SK-N-SH (cell line): ENCODE data around the gene SPRYD3. TPM values are rescaled to one million over a fixed set of nuclear protein-coding genes. Genes with fewer than 3 reads are reported as not detected.

Experiments
- CTCF ChIA-PET: fragments of 300-600, 350-600 bp; formaldehyde crosslinking; extraction: SDS; loops from one replicate; lab custom pipeline; 2021; lab: Yijun Ruan, JAX
- POLR2A ChIA-PET: fragments of 350-600 bp; sonication (Branson Sonifier 250); formaldehyde crosslinking; extraction: SDS; loops from one replicate; lab custom pipeline; 2020; ENCODE audit warnings: antibody characterized with exemption, inconsistent platforms; lab: Yijun Ruan, JAX
- DNase-seq: peaks from one replicate; pipeline ENCODE4 v3.0.0; 2012
- H2AFZ ChIP-seq: fragments of 200-600 bp; sonication (generic); 2 replicates; pipeline ENCODE4 v1.8.1; 2016; ENCODE audit warnings: antibody characterized with exemption, mild to moderate bottlenecking, low read depth
- H3F3A ChIP-seq: fragments of 200-600 bp; sonication (generic); replicated peaks from 2 replicates; pipeline ENCODE3; 2016; ENCODE audit warnings: antibody characterized with exemption, mild to moderate bottlenecking; ENCODE audit not compliant: insufficient read depth
- H3K27ac ChIP-seq, 2 experiments: fragments of 200-500 bp in 1 of 2; fragments of 200-600 bp in 1 of 2; sonication (Bioruptor generic) in 1 of 2; sonication (generic), shearing (Covaris generic) in 1 of 2; 2 replicates each; pipeline versions ENCODE4 v1.5.1 to v1.6.1; 2014 to 2016; ENCODE audit warnings: low read depth in 2 of 2, inconsistent platforms in 1 of 2, low read length in 1 of 2, mild to moderate bottlenecking in 1 of 2, mixed read lengths in 1 of 2
- H3K27me3 ChIP-seq: fragments of 200-600 bp; sonication (generic), shearing (Covaris generic); 2 replicates; pipeline ENCODE4 v1.6.1; 2016; ENCODE audit warnings: mixed run types; ENCODE audit not compliant: insufficient read depth
- H3K36me3 ChIP-seq, 2 experiments: fragments of 200-500 bp in 1 of 2; fragments of 200-600 bp in 1 of 2; sonication (Bioruptor generic) in 1 of 2; sonication (generic) in 1 of 2; replicated peaks in 1 of 2; 2 replicates each; pipeline versions ENCODE3 to v1.5.1; 2014 to 2016; ENCODE audit warnings: low read length in 1 of 2, mild to moderate bottlenecking in 1 of 2; ENCODE audit not compliant: insufficient read depth in 2 of 2, control insufficient read depth in 1 of 2
- H3K4me1 ChIP-seq, 2 experiments: fragments of 200-500 bp in 1 of 2; fragments of 200-600 bp in 1 of 2; sonication (Bioruptor generic) in 1 of 2; sonication (generic), shearing (Covaris generic) in 1 of 2; 2 replicates each; pipeline versions ENCODE4 v1.5.1 to v1.6.1; 2014 to 2016; ENCODE audit warnings: low read depth in 1 of 2, low read length in 1 of 2, mixed run types in 1 of 2; ENCODE audit not compliant: insufficient read depth in 2 of 2, control insufficient read depth in 1 of 2
- H3K4me2 ChIP-seq: fragments of 200-600 bp; sonication (generic), shearing (Covaris generic); 2 replicates; pipeline ENCODE4 v1.6.1; 2017; ENCODE audit warnings: mixed run types
- H3K4me3 ChIP-seq, 2 experiments: fragments of 200-500 bp in 1 of 2; fragments of 200-600 bp in 1 of 2; sonication (Bioruptor generic) in 1 of 2; sonication (generic), shearing (Covaris generic) in 1 of 2; 2 replicates each; pipeline versions ENCODE4 v1.5.1 to v1.8.1; 2014 to 2016; ENCODE audit warnings: low read depth in 2 of 2, inconsistent platforms in 1 of 2, low read length in 1 of 2, mild to moderate bottlenecking in 1 of 2, mixed read lengths in 1 of 2, moderate library complexity in 1 of 2
- H3K79me2 ChIP-seq: fragments of 200-600 bp; sonication (generic); 2 replicates; pipeline ENCODE4 v1.8.1; 2017; ENCODE audit warnings: mild to moderate bottlenecking; ENCODE audit not compliant: insufficient read depth
- H3K9ac ChIP-seq: fragments of 200-600 bp; sonication (generic); 2 replicates; pipeline ENCODE4 v1.6.1; 2017; ENCODE audit warnings: mixed run types
- H3K9me2 ChIP-seq: fragments of 200-600 bp; sonication (generic); 2 replicates; pipeline ENCODE4 v1.6.1; 2017; ENCODE audit warnings: mixed run types
- H3K9me3 ChIP-seq: fragments of 200-600 bp; sonication (generic); 2 replicates; pipeline ENCODE4 v1.6.1; 2017; ENCODE audit warnings: mixed run types, mild to moderate bottlenecking, moderate library complexity
- H4K20me1 ChIP-seq: fragments of 200-600 bp; sonication (generic); 2 replicates; pipeline ENCODE4 v1.6.1; 2017; ENCODE audit warnings: mild to moderate bottlenecking, mixed run types; ENCODE audit not compliant: insufficient read depth
- CHD2 ChIP-seq: fragments of 150-350 bp; IDR thresholded peaks from 2 replicates; pipeline ENCODE4 v1.6.1; 2018; ENCODE audit warnings: low read length; ENCODE audit not compliant: partially characterized antibody
- ELF1 ChIP-seq: IDR thresholded peaks from 2 replicates; pipeline ENCODE4 v1.4.0; 2012
- EP300 ChIP-seq, 2 experiments: IDR thresholded peaks; 2 replicates each; pipeline versions ENCODE4 v1.4.0 to v1.6.1; 2012; ENCODE audit warnings: borderline replicate concordance in 1 of 2, low read depth in 1 of 2, low read length in 1 of 2
- FOSL2 ChIP-seq: IDR thresholded peaks from 2 replicates; pipeline ENCODE4 v1.4.0; 2012; ENCODE audit warnings: low read depth, mild to moderate bottlenecking, moderate library complexity, borderline replicate concordance
- FOXJ3 ChIP-seq: sonication (generic); formaldehyde crosslinking; IDR thresholded peaks from 2 replicates; pipeline ENCODE4 v1.5.1; 2020; ENCODE audit warnings: mild to moderate bottlenecking, missing genetic modification reagents
- FOXM1 ChIP-seq: IDR thresholded peaks from 2 replicates; pipeline ENCODE4 v1.4.0; 2012; ENCODE audit warnings: low read depth, mild to moderate bottlenecking
- GABPA ChIP-seq: IDR thresholded peaks from 2 replicates; pipeline ENCODE4 v1.4.0; 2012; ENCODE audit warnings: low read depth, mild to moderate bottlenecking
- GATA2 ChIP-seq: sonication (generic); formaldehyde crosslinking; IDR thresholded peaks from 2 replicates; pipeline ENCODE4 v1.5.0; 2020; ENCODE audit warnings: mild to moderate bottlenecking, missing genetic modification reagents
- JUND ChIP-seq: IDR thresholded peaks from 2 replicates; pipeline ENCODE4 v1.4.0; 2012
- MEF2A ChIP-seq: IDR thresholded peaks from 2 replicates; pipeline ENCODE4 v1.4.0; 2012; ENCODE audit warnings: low read depth, borderline replicate concordance
- MXI1 ChIP-seq: IDR thresholded peaks from 2 replicates; pipeline ENCODE4 v1.6.1; 2012; ENCODE audit warnings: mild to moderate bottlenecking, low read depth, low read length, improper control_type of control experiment
- NFIC ChIP-seq: IDR thresholded peaks from 2 replicates; pipeline ENCODE4 v1.4.0; 2012; ENCODE audit warnings: borderline replicate concordance
- NRF1 ChIP-seq: IDR thresholded peaks from 2 replicates; pipeline ENCODE4 v1.6.1; 2012; ENCODE audit warnings: low read depth, mild to moderate bottlenecking, low read length
- POLR2AphosphoS5 ChIP-seq: IDR thresholded peaks from 2 replicates; pipeline ENCODE4 v1.6.1; 2012; ENCODE audit warnings: low read depth, low read length
- RAD21 ChIP-seq: IDR thresholded peaks from 2 replicates; pipeline ENCODE4 v1.6.1; 2012; ENCODE audit warnings: mild to moderate bottlenecking, low read length
- RFX5 ChIP-seq: IDR thresholded peaks from 2 replicates; pipeline ENCODE4 v1.6.1; 2012; ENCODE audit warnings: mild to moderate bottlenecking, improper control_type of control experiment, low read length
- SMC3 ChIP-seq: IDR thresholded peaks from 2 replicates; pipeline ENCODE4 v1.6.1; 2012; ENCODE audit warnings: low read depth, low read length, improper control_type of control experiment
- TAF1 ChIP-seq: IDR thresholded peaks from 2 replicates; pipeline ENCODE4 v1.6.1; 2012; ENCODE audit warnings: low read depth, mild to moderate bottlenecking, low read length, moderate library complexity, borderline replicate concordance
- TCF12 ChIP-seq: IDR thresholded peaks from 2 replicates; pipeline ENCODE4 v1.4.0; 2012
- YY1 ChIP-seq: IDR thresholded peaks from 2 replicates; pipeline ENCODE4 v1.4.0; 2012; ENCODE audit warnings: low read depth, mild to moderate bottlenecking
- ZBTB33 ChIP-seq: IDR thresholded peaks from 2 replicates; pipeline ENCODE4 v1.4.0; 2012; ENCODE audit warnings: low read depth, borderline replicate concordance
- WGBS: methylation state at CpG from one replicate; pipeline ENCODE4 v1.1.6; 2017; ENCODE audit warnings: low lambda C conversion rate; 5-methylcytosine and 5-hydroxymethylcytosine counted together
- polyA plus RNA-seq, 3 experiments: library from polyadenylated mRNA; depleted of rRNA; stranded (reverse); fragments of >200 nt; gene quantifications; 2 replicates each; pipeline ENCODE4 v1.2.3, GENCODE V29; 2012
- TF ChIP-seq, protein P1 (sequence below): IDR thresholded peaks from 2 replicates; pipeline ENCODE4 v1.6.1; 2012; ENCODE audit warnings: mild to moderate bottlenecking, low read depth, low read length, moderate library complexity
- TF ChIP-seq, protein P2 (sequence below): fragments of 200-600 bp; sonication (generic); IDR thresholded peaks from 2 replicates; pipeline ENCODE4 v1.6.1; 2017; ENCODE audit warnings: antibody characterized with exemption, mild to moderate bottlenecking, moderate library complexity

Gene SPRYD3
- polyA plus RNA-seq, 1 of the 3 experiments (the other 2 are of a cell fraction): 20.3 TPM

GRCh38 chr12:53056901-53057300 is 22.3 kb downstream of the SPRYD3 start:
- Histone ChIP-seq H2AFZ (no peak overlapping the region), H3K27ac (no peak overlapping the region), H3K4me3 (no peak overlapping the region), H3K79me2 (no peaks in the 10 kb centered on the region), H3K36me3 (peaks cover 28 to 35% of the 10 kb centered on the region in 2 experiments), H4K20me1 (no peaks in the 10 kb centered on the region), H3K27me3 (no peaks in the 10 kb centered on the region), H3F3A (peaks cover 23% of the 10 kb centered on the region), H3K9me3 (no peaks in the 10 kb centered on the region), H3K4me2 (no peak overlapping the region), H3K9me2 (no peaks in the 10 kb centered on the region), H3K4me1 (peaks cover 10 to 35% of the 10 kb centered on the region in 2 experiments; a peak in 3 of 4 replicates), H3K9ac (no peak overlapping the region)
- DNase-seq: no peak
- TF ChIP-seq SMC3 (no peak), MXI1 (no peak), ELF1 (no peak), GATA2 (CRISPR knock-in tag) (no peak), GABPA (no peak)
- TF ChIP-seq, protein P1, sequence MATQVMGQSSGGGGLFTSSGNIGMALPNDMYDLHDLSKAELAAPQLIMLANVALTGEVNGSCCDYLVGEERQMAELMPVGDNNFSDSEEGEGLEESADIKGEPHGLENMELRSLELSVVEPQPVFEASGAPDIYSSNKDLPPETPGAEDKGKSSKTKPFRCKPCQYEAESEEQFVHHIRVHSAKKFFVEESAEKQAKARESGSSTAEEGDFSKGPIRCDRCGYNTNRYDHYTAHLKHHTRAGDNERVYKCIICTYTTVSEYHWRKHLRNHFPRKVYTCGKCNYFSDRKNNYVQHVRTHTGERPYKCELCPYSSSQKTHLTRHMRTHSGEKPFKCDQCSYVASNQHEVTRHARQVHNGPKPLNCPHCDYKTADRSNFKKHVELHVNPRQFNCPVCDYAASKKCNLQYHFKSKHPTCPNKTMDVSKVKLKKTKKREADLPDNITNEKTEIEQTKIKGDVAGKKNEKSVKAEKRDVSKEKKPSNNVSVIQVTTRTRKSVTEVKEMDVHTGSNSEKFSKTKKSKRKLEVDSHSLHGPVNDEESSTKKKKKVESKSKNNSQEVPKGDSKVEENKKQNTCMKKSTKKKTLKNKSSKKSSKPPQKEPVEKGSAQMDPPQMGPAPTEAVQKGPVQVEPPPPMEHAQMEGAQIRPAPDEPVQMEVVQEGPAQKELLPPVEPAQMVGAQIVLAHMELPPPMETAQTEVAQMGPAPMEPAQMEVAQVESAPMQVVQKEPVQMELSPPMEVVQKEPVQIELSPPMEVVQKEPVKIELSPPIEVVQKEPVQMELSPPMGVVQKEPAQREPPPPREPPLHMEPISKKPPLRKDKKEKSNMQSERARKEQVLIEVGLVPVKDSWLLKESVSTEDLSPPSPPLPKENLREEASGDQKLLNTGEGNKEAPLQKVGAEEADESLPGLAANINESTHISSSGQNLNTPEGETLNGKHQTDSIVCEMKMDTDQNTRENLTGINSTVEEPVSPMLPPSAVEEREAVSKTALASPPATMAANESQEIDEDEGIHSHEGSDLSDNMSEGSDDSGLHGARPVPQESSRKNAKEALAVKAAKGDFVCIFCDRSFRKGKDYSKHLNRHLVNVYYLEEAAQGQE: no peak
- 93% methylated on average over 7 of the region's 7 CpGs for WGBS
- ChIA-PET CTCF (interaction anchor here (0.9 to 14.5 kb wide), 5 partner anchors 7 to 44 kb away, joined by 4 to 385 read pairs (median 13); partner anchors contain the start of genes IGFBP6, SOAT2 and SPRYD3), POLR2A (interaction anchor here (1.5 kb wide), 1 partner anchor 12 kb away, joined by 3 read pairs; no protein-coding TSS in a partner anchor)

GRCh38 chr12:53056296-53056695 is 22.9 kb downstream of the SPRYD3 start:
- ChIA-PET CTCF (interaction anchor here (0.9 to 14.5 kb wide), 6 partner anchors 8 to 104 kb away, joined by 4 to 385 read pairs (median 14); partner anchors contain the start of genes IGFBP6, SOAT2 and SPRYD3), POLR2A (no interaction called here)
- H3K27ac ChIP-seq: no peak overlapping the region
- H3K9me2 ChIP-seq: no peaks in the 10 kb centered on the region
- H3K4me1 ChIP-seq: peaks cover 15 to 35% of the 10 kb centered on the region in 2 experiments; a peak in 3 of 4 replicates
- H3K9ac ChIP-seq: no peak overlapping the region
- H3K79me2 ChIP-seq: peaks cover 6% of the 10 kb centered on the region; the same call in 1 of the 2 replicates
- no peak overlapping the region for H3K4me2 ChIP-seq
- WGBS: 90% methylated on average over 5 of the region's 5 CpGs
- no peaks in the 10 kb centered on the region for H4K20me1 ChIP-seq
- no peaks in the 10 kb centered on the region for H3K27me3 ChIP-seq
- no peak for DNase-seq
- no peaks in the 10 kb centered on the region for H3K9me3 ChIP-seq
- H2AFZ ChIP-seq: no peak overlapping the region
- no peak overlapping the region for H3K4me3 ChIP-seq
- H3K36me3 ChIP-seq: peaks cover 25 to 31% of the 10 kb centered on the region in 2 experiments
- peaks cover 23% of the 10 kb centered on the region for H3F3A ChIP-seq
- TF ChIP-seq RAD21: no peak
- no peak for TF ChIP-seq EP300 (IDR thresholded peaks at IDR 0.05; ENCODE audit: borderline replicate concordance in 1 of 2, low read depth in 1 of 2, low read length in 1 of 2)
- no peak for TF ChIP-seq FOXM1
- no peak for TF ChIP-seq ZBTB33
- no peak for TF ChIP-seq TAF1
- no peak for TF ChIP-seq NRF1
- TF ChIP-seq JUND: no peak
- TF ChIP-seq POLR2AphosphoS5: no peak
- no peak for TF ChIP-seq GATA2 (CRISPR knock-in tag)
- TF ChIP-seq, protein P2, sequence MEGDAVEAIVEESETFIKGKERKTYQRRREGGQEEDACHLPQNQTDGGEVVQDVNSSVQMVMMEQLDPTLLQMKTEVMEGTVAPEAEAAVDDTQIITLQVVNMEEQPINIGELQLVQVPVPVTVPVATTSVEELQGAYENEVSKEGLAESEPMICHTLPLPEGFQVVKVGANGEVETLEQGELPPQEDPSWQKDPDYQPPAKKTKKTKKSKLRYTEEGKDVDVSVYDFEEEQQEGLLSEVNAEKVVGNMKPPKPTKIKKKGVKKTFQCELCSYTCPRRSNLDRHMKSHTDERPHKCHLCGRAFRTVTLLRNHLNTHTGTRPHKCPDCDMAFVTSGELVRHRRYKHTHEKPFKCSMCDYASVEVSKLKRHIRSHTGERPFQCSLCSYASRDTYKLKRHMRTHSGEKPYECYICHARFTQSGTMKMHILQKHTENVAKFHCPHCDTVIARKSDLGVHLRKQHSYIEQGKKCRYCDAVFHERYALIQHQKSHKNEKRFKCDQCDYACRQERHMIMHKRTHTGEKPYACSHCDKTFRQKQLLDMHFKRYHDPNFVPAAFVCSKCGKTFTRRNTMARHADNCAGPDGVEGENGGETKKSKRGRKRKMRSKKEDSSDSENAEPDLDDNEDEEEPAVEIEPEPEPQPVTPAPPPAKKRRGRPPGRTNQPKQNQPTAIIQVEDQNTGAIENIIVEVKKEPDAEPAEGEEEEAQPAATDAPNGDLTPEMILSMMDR: no peak
- no peak for TF ChIP-seq TCF12
- TF ChIP-seq FOSL2: no peak
- TF ChIP-seq FOXJ3 (CRISPR knock-in tag): no peak
- TF ChIP-seq GABPA: no peak
- TF ChIP-seq YY1: no peak
- no peak for TF ChIP-seq MEF2A
- no peak for TF ChIP-seq NFIC
- no peak for TF ChIP-seq RFX5
- no peak for TF ChIP-seq CHD2
